ENCODE measurements around the gene PGAM2. TPM values are rescaled to one million over a fixed set of nuclear protein-coding genes. Genes with fewer than 3 reads are reported as not detected.

PGAM2 gene
- total RNA-seq, 1 experiment from 2014 or later = 0.13 TPM

GRCh38 chr7:44061645-44062179, 3.7 kb downstream of the PGAM2 start:
- peaks cover 58% of the 10 kb centered on the region for H3K36me3 ChIP-seq
- no peaks in the 10 kb centered on the region for H3K4me1 ChIP-seq (replicated peaks)
- DNase-seq (ENCODE audit: low read depth in 1 of 2, low spot score in 2 of 2) = no peak
- no peak overlapping the region for H3K4me3 ChIP-seq
- no peak overlapping the region for H3K27ac ChIP-seq
- no peaks in the 10 kb centered on the region for H3K9me3 ChIP-seq (replicated peaks)
- no peaks in the 10 kb centered on the region; the same call in 1 of the 2 replicates for H3K27me3 ChIP-seq (replicated peaks)

DNA sequence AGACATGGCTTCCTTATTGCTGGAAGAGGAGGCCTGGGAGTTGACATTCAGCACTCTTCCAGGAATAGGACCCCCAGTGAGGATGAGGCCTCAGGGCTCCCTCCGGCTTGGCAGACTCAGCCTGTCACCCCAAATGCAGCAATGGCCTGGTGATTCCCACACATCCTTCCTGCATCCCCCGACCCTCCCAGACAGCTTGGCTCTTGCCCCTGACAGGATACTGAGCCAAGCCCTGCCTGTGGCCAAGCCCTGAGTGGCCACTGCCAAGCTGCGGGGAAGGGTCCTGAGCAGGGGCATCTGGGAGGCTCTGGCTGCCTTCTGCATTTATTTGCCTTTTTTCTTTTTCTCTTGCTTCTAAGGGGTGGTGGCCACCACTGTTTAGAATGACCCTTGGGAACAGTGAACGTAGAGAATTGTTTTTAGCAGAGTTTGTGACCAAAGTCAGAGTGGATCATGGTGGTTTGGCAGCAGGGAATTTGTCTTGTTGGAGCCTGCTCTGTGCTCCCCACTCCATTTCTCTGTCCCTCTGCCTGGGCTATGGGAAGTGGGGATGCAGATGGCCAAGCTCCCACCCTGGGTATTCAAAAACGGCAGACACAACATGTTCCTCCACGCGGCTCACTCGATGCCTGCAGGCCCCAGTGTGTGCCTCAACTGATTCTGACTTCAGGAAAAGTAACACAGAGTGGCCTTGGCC, 4.3 kb downstream of the PGAM2 start:
- Histone ChIP-seq H3K4me1 (replicated peaks) (no peaks in the 10 kb centered on the region), H3K36me3 (peaks cover 64% of the 10 kb centered on the region), H3K9me3 (replicated peaks) (no peaks in the 10 kb centered on the region), H3K27me3 (replicated peaks) (no peaks in the 10 kb centered on the region; the same call in 1 of the 2 replicates), H3K27ac (no peak overlapping the region), H3K4me3 (no peak overlapping the region)
- DNase-seq (ENCODE audit: low read depth in 1 of 2, low spot score in 2 of 2) = no peak

GRCh38 chr7:44060091-44060947, 5.0 kb downstream of the PGAM2 start:
- H3K36me3 ChIP-seq = peaks cover 72% of the 10 kb centered on the region
- H3K27ac ChIP-seq = no peak overlapping the region

DNA sequence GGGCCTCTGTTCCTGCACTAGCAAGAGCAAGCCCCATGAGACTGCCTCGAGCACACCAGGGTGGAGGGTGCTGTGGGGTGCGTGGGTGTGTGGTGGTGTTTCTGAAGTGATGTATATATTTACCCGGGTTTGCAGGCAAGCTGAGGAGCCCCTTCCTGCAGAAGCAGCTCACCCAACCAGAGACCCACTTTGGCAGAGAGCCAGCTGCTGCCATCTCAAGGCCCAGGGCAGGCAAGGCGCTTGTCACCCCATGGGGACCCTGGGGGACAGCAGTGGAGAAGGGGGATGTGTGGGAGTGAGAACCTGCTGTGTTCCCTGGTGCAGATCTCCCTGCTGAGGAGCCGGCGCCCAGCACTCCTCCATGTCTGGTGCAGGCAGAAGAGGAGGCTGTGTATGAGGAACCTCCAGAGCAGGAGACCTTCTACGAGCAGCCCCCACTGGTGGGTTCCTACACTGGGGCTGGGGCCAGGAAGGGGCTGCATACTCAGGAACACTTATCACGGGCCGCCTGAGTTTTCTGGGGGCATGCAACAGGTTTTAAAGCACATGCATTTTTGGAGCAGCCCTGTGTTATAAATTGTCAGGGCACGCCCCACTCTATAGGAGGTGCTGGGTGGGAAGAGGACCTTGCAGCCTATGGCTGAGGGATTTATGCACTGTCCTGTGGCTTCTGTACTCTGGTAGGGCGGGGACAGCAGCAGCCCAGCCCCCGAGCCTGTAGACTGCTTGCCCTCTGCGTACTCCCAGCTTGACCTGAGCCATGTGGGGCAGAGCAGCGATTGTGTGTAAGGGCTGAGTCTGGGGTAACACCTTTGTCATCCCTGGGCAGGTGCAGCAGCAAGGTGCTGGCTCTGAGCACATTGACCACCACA, 5.9 kb downstream of the PGAM2 start:
- Histone ChIP-seq H3K27me3 (replicated peaks) (no peaks in the 10 kb centered on the region), H3K4me3 (no peak overlapping the region), H3K36me3 (peaks cover 81% of the 10 kb centered on the region), H3K9me3 (replicated peaks) (no peaks in the 10 kb centered on the region), H3K27ac (no peak overlapping the region), H3K4me1 (replicated peaks) (no peaks in the 10 kb centered on the region)
- no peak for DNase-seq (ENCODE audit: low read depth in 1 of 2, low spot score in 2 of 2)

More at GRCh38 chr7:44060091-44060947, 5.0 kb downstream of the PGAM2 start:
- no peaks in the 10 kb centered on the region for H3K9me3 ChIP-seq (replicated peaks)
- no peaks in the 10 kb centered on the region for H3K27me3 ChIP-seq (replicated peaks)
- no peak overlapping the region for H3K4me3 ChIP-seq
- H3K4me1 ChIP-seq (replicated peaks) = no peaks in the 10 kb centered on the region
- DNase-seq (ENCODE audit: low read depth in 1 of 2, low spot score in 2 of 2) = no peak

GRCh38 chr7:44058759-44059218, 6.6 kb downstream of the PGAM2 start:
- H3K9me3 ChIP-seq (replicated peaks) = no peaks in the 10 kb centered on the region
- no peaks in the 10 kb centered on the region for H3K4me1 ChIP-seq (replicated peaks)
- H3K27ac ChIP-seq = no peak overlapping the region
- no peaks in the 10 kb centered on the region for H3K27me3 ChIP-seq (replicated peaks)
- peaks cover 87% of the 10 kb centered on the region for H3K36me3 ChIP-seq
- H3K4me3 ChIP-seq = no peak overlapping the region
- no peak for DNase-seq (ENCODE audit: low read depth in 1 of 2, low spot score in 2 of 2)

DNA sequence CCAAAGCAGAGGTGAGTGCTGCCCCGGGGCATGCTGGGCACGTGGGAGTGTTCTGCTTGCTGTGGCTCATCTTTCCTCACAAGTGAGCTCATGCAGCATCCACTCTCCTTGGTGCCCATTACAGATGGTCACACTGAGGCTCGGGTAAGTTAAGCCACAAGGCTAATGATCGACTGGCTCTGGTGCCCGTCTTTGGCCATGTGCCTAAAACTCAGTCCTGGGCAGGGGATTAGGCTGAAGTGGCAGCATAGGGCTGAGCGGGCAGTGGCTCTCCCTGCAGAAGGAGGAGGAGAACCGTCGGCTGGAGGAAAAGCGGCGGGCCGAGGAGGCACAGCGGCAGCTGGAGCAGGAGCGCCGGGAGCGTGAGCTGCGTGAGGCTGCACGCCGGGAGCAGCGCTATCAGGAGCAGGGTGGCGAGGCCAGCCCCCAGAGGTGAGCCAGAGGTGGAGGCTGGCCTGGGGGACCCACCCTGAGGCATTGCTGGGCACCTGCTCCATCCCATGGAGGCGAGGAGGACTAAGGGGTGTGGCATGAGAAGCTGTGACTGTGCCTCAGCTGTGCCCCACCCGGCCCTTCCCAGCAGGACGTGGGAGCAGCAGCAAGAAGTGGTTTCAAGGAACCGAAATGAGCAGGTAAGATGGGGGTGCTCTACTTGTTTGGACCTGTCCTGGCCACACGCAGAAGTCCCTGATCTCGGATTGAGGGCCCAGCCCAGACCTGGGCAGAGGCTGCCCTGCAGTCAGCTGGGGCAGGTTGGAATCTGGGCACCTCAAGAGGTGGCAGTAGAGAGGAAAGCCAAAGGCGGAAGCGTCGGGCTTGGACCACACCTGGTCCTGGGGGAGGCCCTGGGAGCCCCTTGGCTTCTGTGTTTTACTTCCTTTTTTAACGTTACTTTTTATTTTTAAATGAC, 7.3 kb downstream of the PGAM2 start:
- Histone ChIP-seq H3K36me3 (peaks cover 92% of the 10 kb centered on the region), H3K9me3 (replicated peaks) (no peaks in the 10 kb centered on the region), H3K27me3 (replicated peaks) (no peaks in the 10 kb centered on the region), H3K4me3 (no peak overlapping the region), H3K27ac (no peak overlapping the region), H3K4me1 (replicated peaks) (no peaks in the 10 kb centered on the region)
- DNase-seq (ENCODE audit: low read depth in 1 of 2, low spot score in 2 of 2) = no peak

GRCh38 chr7:44057181-44057848, 8.1 kb downstream of the PGAM2 start:
- Histone ChIP-seq H3K27me3 (replicated peaks) (no peaks in the 10 kb centered on the region), H3K9me3 (replicated peaks) (no peaks in the 10 kb centered on the region), H3K36me3 (peaks cover 95% of the 10 kb centered on the region), H3K4me3 (no peak overlapping the region), H3K27ac (no peak overlapping the region), H3K4me1 (replicated peaks) (no peaks in the 10 kb centered on the region)
- no peak for DNase-seq (ENCODE audit: low read depth in 1 of 2, low spot score in 2 of 2)

DNA sequence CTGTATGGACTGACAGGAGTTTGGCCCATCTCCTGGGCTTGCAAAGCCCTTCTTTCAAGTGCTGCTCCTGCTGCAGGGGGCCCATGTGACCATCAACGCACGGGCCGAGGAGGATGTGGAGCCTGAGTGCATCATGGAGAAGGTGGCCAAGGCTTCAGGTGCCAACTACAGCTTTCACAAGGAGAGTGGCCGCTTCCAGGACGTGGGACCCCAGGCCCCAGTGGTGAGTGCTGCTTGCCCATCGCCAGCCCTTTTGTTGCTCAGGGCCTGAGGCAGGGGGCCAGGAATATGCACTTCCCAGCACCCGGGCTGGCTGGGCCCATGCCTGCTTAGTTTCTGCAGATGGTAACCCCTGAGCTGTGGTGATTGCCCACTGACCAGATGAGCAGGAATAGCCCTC, 8.7 kb downstream of the PGAM2 start:
- no peak for DNase-seq (ENCODE audit: low read depth in 1 of 2, low spot score in 2 of 2)
- Histone ChIP-seq H3K27me3 (replicated peaks) (no peaks in the 10 kb centered on the region), H3K4me1 (replicated peaks) (no peaks in the 10 kb centered on the region), H3K9me3 (replicated peaks) (no peaks in the 10 kb centered on the region), H3K27ac (no peak overlapping the region), H3K36me3 (peaks cover 94% of the 10 kb centered on the region), H3K4me3 (no peak overlapping the region)

DNA sequence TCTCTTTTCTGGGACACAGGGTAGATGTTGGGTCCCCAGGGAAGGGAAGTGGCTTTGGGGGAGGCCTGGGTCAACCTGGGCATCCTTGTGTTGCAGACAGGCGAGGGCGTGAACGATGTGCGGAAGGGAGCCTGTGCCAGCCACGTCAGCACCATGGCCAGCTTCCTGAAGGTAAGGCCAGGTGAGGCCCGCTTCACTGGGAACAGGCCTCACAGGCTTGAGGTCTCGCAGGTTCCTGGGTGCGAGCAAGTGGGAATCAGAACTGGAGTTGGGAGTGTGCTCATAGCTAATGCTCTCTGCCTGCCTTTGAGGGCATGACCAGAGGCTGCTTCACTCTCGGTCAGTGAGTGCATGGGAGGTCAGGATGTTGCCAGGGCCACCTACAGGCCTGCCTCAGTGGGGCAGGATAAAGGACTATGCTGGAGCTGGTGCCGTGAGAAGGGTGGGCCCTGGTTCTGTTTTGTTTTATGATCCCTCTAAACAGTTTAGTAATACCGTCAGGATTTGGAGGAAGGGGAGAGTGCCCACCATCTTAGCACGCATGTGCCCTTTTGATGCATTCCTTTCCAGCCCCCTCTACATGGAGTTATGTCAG, 12.5 kb downstream of the PGAM2 start:
- no peaks in the 10 kb centered on the region for H3K27me3 ChIP-seq (replicated peaks)

GRCh38 chr7:44051611-44052220, 13.7 kb downstream of the PGAM2 start:
- H3K27me3 ChIP-seq (replicated peaks) = no peaks in the 10 kb centered on the region
- no peak overlapping the region for H3K27ac ChIP-seq
- no peaks in the 10 kb centered on the region for H3K9me3 ChIP-seq (replicated peaks)
- no peaks in the 10 kb centered on the region for H3K4me1 ChIP-seq (replicated peaks)
- peaks cover 89% of the 10 kb centered on the region for H3K36me3 ChIP-seq
- DNase-seq (ENCODE audit: low read depth in 1 of 2, low spot score in 2 of 2) = no peak
- H3K4me3 ChIP-seq = no peak overlapping the region

More for the DNA sequence above, 12.5 kb downstream of the PGAM2 start:
- H3K4me3 ChIP-seq = no peak overlapping the region
- H3K4me1 ChIP-seq (replicated peaks) = no peaks in the 10 kb centered on the region
- DNase-seq (ENCODE audit: low read depth in 1 of 2, low spot score in 2 of 2) = no peak
- H3K36me3 ChIP-seq = peaks cover 92% of the 10 kb centered on the region
- no peaks in the 10 kb centered on the region for H3K9me3 ChIP-seq (replicated peaks)
- H3K27ac ChIP-seq = no peak overlapping the region

GRCh38 chr7:44050915-44051560, 14.3 kb downstream of the PGAM2 start:
- no peak overlapping the region for H3K27ac ChIP-seq
- H3K9me3 ChIP-seq (replicated peaks) = no peaks in the 10 kb centered on the region
- peaks cover 3% of the 10 kb centered on the region; the same call in 1 of the 2 replicates for H3K4me1 ChIP-seq (replicated peaks)
- no peak overlapping the region for H3K4me3 ChIP-seq
- no peaks in the 10 kb centered on the region for H3K27me3 ChIP-seq (replicated peaks)
- DNase-seq (ENCODE audit: low read depth in 1 of 2, low spot score in 2 of 2) = no peak
- peaks cover 89% of the 10 kb centered on the region for H3K36me3 ChIP-seq

Data from SJSA1 (cell line).